GM23338 (cell line): ENCODE measurements around the gene CD2BP2. TPM values are rescaled to one million over a fixed set of nuclear protein-coding genes. Genes with fewer than 3 reads are reported as not detected.
"Not testable (repeated sequence)": the region's sequence is repeated elsewhere in the genome, so short reads cannot be mapped to it uniquely, and the experiment has no call there.

Source experiments
- ATAC-seq: fragments of 200-7000 bp; cut with Tn5 transposase; 3 replicates; pipeline ENCODE4 v1.9.1; 2020
- DNase-seq: peaks from one replicate; pipeline ENCODE4 v3.0.0-alpha.2; 2015; ENCODE audit warnings: low spot score
- H2AFZ ChIP-seq: fragments of 200-600 bp; sonication (generic); 2 replicates; pipeline ENCODE4 v1.8.0; 2016; ENCODE audit warnings: antibody characterized with exemption, mild to moderate bottlenecking, moderate library complexity
- H3F3A ChIP-seq: fragments of 200-600 bp; sonication (generic); replicated peaks from 2 replicates; pipeline ENCODE4 v1.8.0; 2017; ENCODE audit warnings: antibody characterized with exemption, mixed run types, low read depth
- H3K27ac ChIP-seq: fragments of 200-600 bp; sonication (generic); 2 replicates; pipeline ENCODE4 v1.6.1; 2016; ENCODE audit warnings: low read depth
- H3K27me3 ChIP-seq: fragments of 200-600 bp; sonication (generic); 2 replicates; pipeline ENCODE4 v1.8.0; 2016; ENCODE audit warnings: mild to moderate bottlenecking, mixed run types, moderate library complexity; ENCODE audit not compliant: insufficient read depth
- H3K36me3 ChIP-seq: fragments of 200-600 bp; sonication (generic); 2 replicates; pipeline ENCODE4 v1.8.0; 2016; ENCODE audit warnings: mild to moderate bottlenecking; ENCODE audit not compliant: insufficient read depth
- H3K4me1 ChIP-seq: fragments of 200-600 bp; sonication (generic); 2 replicates; pipeline ENCODE4 v1.8.0; 2016; ENCODE audit warnings: mild to moderate bottlenecking, moderate library complexity; ENCODE audit not compliant: insufficient read depth
- H3K4me2 ChIP-seq: fragments of 200-600 bp; sonication (generic); 2 replicates; pipeline ENCODE4 v1.7.1; 2017; ENCODE audit warnings: mixed run types
- H3K4me3 ChIP-seq: fragments of 200-600 bp; sonication (generic); 2 replicates; pipeline ENCODE4 v1.6.1; 2016; ENCODE audit warnings: mixed run types
- H3K79me2 ChIP-seq: fragments of 200-600 bp; sonication (generic); replicated peaks from 2 replicates; pipeline ENCODE4 v1.8.0; 2017; ENCODE audit warnings: mild to moderate bottlenecking; ENCODE audit not compliant: insufficient read depth
- H3K9me2 ChIP-seq: fragments of 200-600 bp; sonication (generic); 2 replicates; pipeline ENCODE4 v1.8.0; 2017; ENCODE audit not compliant: insufficient read depth
- H4K20me1 ChIP-seq: fragments of 200-600 bp; sonication (generic); replicated peaks from 2 replicates; pipeline ENCODE4 v1.8.0; 2017; ENCODE audit warnings: mild to moderate bottlenecking; ENCODE audit not compliant: insufficient read depth
- H3K27ac Mint-ChIP-seq: 2 replicates; pipeline ENCODE4 v1.8.0; 2020; ENCODE audit warnings: inconsistent platforms, mild to moderate bottlenecking, moderate library complexity, mixed read lengths
- H3K27me3 Mint-ChIP-seq: 3 replicates; pipeline ENCODE4 v1.8.0; 2022; ENCODE audit warnings: low read depth, mild to moderate bottlenecking, moderate library complexity, mixed read lengths, inconsistent platforms; ENCODE audit not compliant: insufficient read depth, poor library complexity
- H3K36me3 Mint-ChIP-seq: 3 replicates; pipeline ENCODE4 v1.8.0; 2021; ENCODE audit warnings: low read depth, mild to moderate bottlenecking, inconsistent platforms, moderate library complexity, mixed read lengths
- H3K4me1 Mint-ChIP-seq: 3 replicates; pipeline ENCODE4 v1.8.0; 2020; ENCODE audit warnings: mild to moderate bottlenecking, inconsistent platforms, mixed read lengths
- H3K4me3 Mint-ChIP-seq: 3 replicates; pipeline ENCODE4 v1.8.0; 2021; ENCODE audit warnings: moderate library complexity, mild to moderate bottlenecking, inconsistent platforms, mixed read lengths
- H3K9me3 Mint-ChIP-seq: 3 replicates; pipeline ENCODE4 v1.8.0; 2020; ENCODE audit warnings: moderate library complexity, mild to moderate bottlenecking, inconsistent platforms, mixed read lengths
- polyA plus RNA-seq: library from polyadenylated mRNA; unstranded; fragments of >200 nt; fragmentation: Nextera tagmentation; extraction: Ambion mirVana; gene quantifications from 2 replicates; pipeline ENCODE4 v1.2.1, GENCODE V29; 2016
- total RNA-seq: library from RNA; depleted of rRNA; stranded (reverse); fragments of >200 nt; shearing (Covaris generic); gene quantifications from 2 replicates; pipeline ENCODE4 v1.2.3, GENCODE V29; 2014; rRNA removed

The CD2BP2 gene
- total and polyA plus RNA-seq, 2 experiments from 2014 or later = 23.1 to 38.7 TPM

DNA sequence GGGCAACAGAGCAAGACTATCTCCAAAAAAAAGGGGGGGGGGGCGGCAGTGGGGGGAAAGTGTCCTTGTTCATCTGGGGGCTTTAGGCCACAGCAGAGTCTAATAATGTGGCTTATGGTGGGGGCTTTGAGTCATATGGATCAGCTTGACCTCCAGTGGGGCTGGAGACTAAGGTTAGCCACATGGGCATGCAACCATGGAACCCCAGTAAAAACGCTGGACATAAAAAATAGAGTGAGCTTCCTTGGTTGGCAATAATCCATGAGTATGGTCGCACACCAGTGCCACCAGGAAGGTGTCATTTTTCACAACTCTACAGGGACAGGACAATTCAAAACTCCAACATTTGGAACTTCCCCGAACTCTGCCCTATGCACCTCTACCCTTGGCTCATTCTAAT lies 44.2 kb downstream of the CD2BP2 start:
- not testable (repeated sequence) for H3K4me1 ChIP-seq, ATAC-seq, H3K4me3 Mint-ChIP-seq, H3K27me3 Mint-ChIP-seq, H3K36me3 Mint-ChIP-seq, H2AFZ ChIP-seq, H3K4me3 ChIP-seq, H3K27ac Mint-ChIP-seq, H3K9me2 ChIP-seq, H3K9me3 Mint-ChIP-seq, H3K4me2 ChIP-seq, H3K27ac ChIP-seq, H3K4me1 Mint-ChIP-seq, DNase-seq, H4K20me1 ChIP-seq, H3F3A ChIP-seq, H3K27me3 ChIP-seq, H3K36me3 ChIP-seq
- peaks cover 21% of the 10 kb centered on the region for H3K79me2 ChIP-seq

DNA sequence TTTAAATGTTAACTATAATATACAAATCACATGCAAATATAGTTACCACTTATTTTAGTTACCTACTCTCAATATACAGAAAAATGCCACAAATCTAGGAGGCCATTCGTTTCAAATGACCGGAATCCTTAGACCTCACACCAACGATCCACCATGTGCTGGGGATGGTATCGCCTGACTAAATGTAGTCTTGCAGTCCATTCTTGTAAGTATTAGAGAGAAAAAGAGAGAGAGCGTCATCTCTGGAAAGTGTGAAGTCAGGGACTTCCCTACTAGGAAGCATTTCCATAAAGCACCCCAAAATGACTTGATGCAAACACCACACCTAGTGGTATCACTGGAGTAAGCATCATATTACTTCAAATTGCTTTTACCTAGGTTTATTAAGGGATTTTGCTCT lies 45.9 kb downstream of the CD2BP2 start:
- H3K4me3 ChIP-seq, H3K36me3 ChIP-seq, H3K27ac Mint-ChIP-seq, H3K9me2 ChIP-seq, H3K4me3 Mint-ChIP-seq, H3K9me3 Mint-ChIP-seq, H3K27ac ChIP-seq, H3K4me1 ChIP-seq, H2AFZ ChIP-seq, H3K36me3 Mint-ChIP-seq, ATAC-seq, DNase-seq, H3F3A ChIP-seq, H3K4me2 ChIP-seq, H3K27me3 Mint-ChIP-seq, H3K27me3 ChIP-seq, H4K20me1 ChIP-seq, H3K4me1 Mint-ChIP-seq: not testable (repeated sequence)
- H3K79me2 ChIP-seq = peaks cover 11% of the 10 kb centered on the region

Other genes starting within 250 kb of the CD2BP2 start
- 0.94 TPM in 1 of 2 replicates, not detected in the other for gene GDPD3, start 241.8 kb downstream of the CD2BP2 start, total RNA-seq
- gene GDPD3, start 241.8 kb downstream of the CD2BP2 start, polyA plus RNA-seq = 1.1 and 1.4 TPM in 2 replicates
- gene MAPK3, start 232.1 kb downstream of the CD2BP2 start, total RNA-seq = 14.5 and 22.4 TPM in 2 replicates
- 17.9 and 19.7 TPM in 2 replicates for gene MAPK3, start 232.1 kb downstream of the CD2BP2 start, polyA plus RNA-seq
- gene CORO1A, start 171.7 kb downstream of the CD2BP2 start, total RNA-seq = 17.9 and 23.5 TPM in 2 replicates
- 10.2 and 13.8 TPM in 2 replicates for gene CORO1A, start 171.7 kb downstream of the CD2BP2 start, polyA plus RNA-seq
- gene BOLA2B, start 161.6 kb downstream of the CD2BP2 start, total RNA-seq = 335 and 350 TPM in 2 replicates
- 659 and 682 TPM in 2 replicates for gene BOLA2B, start 161.6 kb downstream of the CD2BP2 start, polyA plus RNA-seq
- gene SLX1A, start 161.4 kb downstream of the CD2BP2 start, total RNA-seq = 27.3 and 29.5 TPM in 2 replicates
- 97.5 and 112 TPM in 2 replicates for gene SLX1A, start 161.4 kb downstream of the CD2BP2 start, polyA plus RNA-seq
- 2.8 and 11.2 TPM in 2 replicates for gene SULT1A3, start 156.1 kb downstream of the CD2BP2 start, total RNA-seq
- 17.4 and 19.5 TPM in 2 replicates for gene SULT1A3, start 156.1 kb downstream of the CD2BP2 start, polyA plus RNA-seq
- 2.2 and 7.6 TPM in 2 replicates for gene NPIPB13, start 106.8 kb downstream of the CD2BP2 start, total RNA-seq
- 5.7 and 7.5 TPM in 2 replicates for gene NPIPB13, start 106.8 kb downstream of the CD2BP2 start, polyA plus RNA-seq
- gene TBC1D10B, start 15.2 kb upstream of the CD2BP2 start, total RNA-seq = 19.6 and 30.8 TPM in 2 replicates
- gene TBC1D10B, start 15.2 kb upstream of the CD2BP2 start, polyA plus RNA-seq = 13.3 TPM in 2 replicates
- not detected in 2 replicates for gene MYL11, start 19.5 kb upstream of the CD2BP2 start, total RNA-seq
- 3.5 and 7.3 TPM in 2 replicates for gene MYL11, start 19.5 kb upstream of the CD2BP2 start, polyA plus RNA-seq
- gene SEPTIN1, start 27.3 kb upstream of the CD2BP2 start, total RNA-seq = 0.21 and 0.35 TPM in 2 replicates
- 3.3 and 3.9 TPM in 2 replicates for gene SEPTIN1, start 27.3 kb upstream of the CD2BP2 start, polyA plus RNA-seq
- gene ZNF48, start 40.1 kb upstream of the CD2BP2 start, total RNA-seq = 37.9 and 44.3 TPM in 2 replicates
- 4.8 and 6.2 TPM in 2 replicates for gene ZNF48, start 40.1 kb upstream of the CD2BP2 start, polyA plus RNA-seq
- gene ZNF771, start 52.3 kb upstream of the CD2BP2 start, total RNA-seq = 12.0 and 16.1 TPM in 2 replicates
- 10.8 and 12.7 TPM in 2 replicates for gene ZNF771, start 52.3 kb upstream of the CD2BP2 start, polyA plus RNA-seq
- 46.1 and 54.1 TPM in 2 replicates for gene DCTPP1, start 74.7 kb upstream of the CD2BP2 start, total RNA-seq
- gene DCTPP1, start 74.7 kb upstream of the CD2BP2 start, polyA plus RNA-seq = 51.7 and 58.3 TPM in 2 replicates
- 35.2 and 43.0 TPM in 2 replicates for gene SEPHS2, start 90.6 kb upstream of the CD2BP2 start, total RNA-seq
- gene SEPHS2, start 90.6 kb upstream of the CD2BP2 start, polyA plus RNA-seq = 27.3 and 29.7 TPM in 2 replicates
- gene ITGAL, start 117.4 kb upstream of the CD2BP2 start, total RNA-seq = 0.07 TPM in 1 of 2 replicates, not detected in the other
- gene ITGAL, start 117.4 kb upstream of the CD2BP2 start, polyA plus RNA-seq = 0.05 and 0.43 TPM in 2 replicates
- gene ZNF768, start 171.3 kb upstream of the CD2BP2 start, total RNA-seq = 34.6 and 43.0 TPM in 2 replicates
- 8.3 and 8.5 TPM in 2 replicates for gene ZNF768, start 171.3 kb upstream of the CD2BP2 start, polyA plus RNA-seq
- 10.8 and 12.6 TPM in 2 replicates for gene ZNF747, start 179.6 kb upstream of the CD2BP2 start, total RNA-seq
- 3.0 and 4.2 TPM in 2 replicates for gene ZNF747, start 179.6 kb upstream of the CD2BP2 start, polyA plus RNA-seq
- 10.7 and 12.9 TPM in 2 replicates for gene ZNF764, start 203.1 kb upstream of the CD2BP2 start, total RNA-seq
- 5.6 and 6.0 TPM in 2 replicates for gene ZNF764, start 203.1 kb upstream of the CD2BP2 start, polyA plus RNA-seq
- 1.3 and 4.0 TPM in 2 replicates for gene ZNF688, start 216.4 kb upstream of the CD2BP2 start, total RNA-seq
- 4.4 and 6.2 TPM in 2 replicates for gene ZNF688, start 216.4 kb upstream of the CD2BP2 start, polyA plus RNA-seq
- gene ZNF785, start 230.4 kb upstream of the CD2BP2 start, total RNA-seq = 7.1 and 7.5 TPM in 2 replicates
- 4.9 and 5.4 TPM in 2 replicates for gene ZNF785, start 230.4 kb upstream of the CD2BP2 start, polyA plus RNA-seq